GM21447 (cell line): Measurements from ENCODE around the gene FGGY.

Experiments used
- ATAC-seq: cut with Tn5 transposase; IDR thresholded peaks from one replicate; pipeline ENCODE4 v1.9.1; 2021; ENCODE audit not compliant: unreplicated experiment

FGGY gene

DNA sequence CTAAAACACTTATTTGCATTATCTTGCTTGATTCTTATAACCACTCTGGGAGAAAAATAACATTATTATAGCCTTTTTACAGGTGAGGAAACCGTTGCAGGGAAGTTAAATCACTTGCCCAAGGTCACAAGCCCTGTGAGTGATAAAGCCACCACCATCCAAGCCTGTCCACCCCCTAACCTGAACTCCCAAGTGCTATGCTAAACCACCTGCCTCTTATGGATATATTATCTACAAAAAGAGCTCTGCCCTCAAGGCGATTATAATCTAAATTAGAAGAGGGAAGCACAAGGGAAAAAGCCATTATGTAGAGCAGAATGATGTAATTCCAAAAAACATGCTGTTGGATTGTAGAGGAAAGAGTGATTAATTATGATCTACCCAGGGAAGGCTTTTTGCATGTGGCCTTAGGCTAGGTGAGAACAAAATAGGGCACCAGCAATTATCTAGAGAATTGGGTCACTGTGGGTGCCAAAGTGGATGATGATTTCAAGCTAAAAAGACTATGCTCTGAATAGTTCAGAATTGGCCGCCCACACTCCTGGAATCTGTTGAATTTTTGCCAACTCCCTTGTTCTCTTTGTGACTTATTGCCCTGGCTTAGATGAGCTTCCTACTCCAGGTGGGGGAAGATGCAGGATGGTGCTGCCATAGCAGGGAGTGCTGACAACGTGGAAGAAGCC lies 205.3 kb downstream of the FGGY start:
- no peak for ATAC-seq

DNA sequence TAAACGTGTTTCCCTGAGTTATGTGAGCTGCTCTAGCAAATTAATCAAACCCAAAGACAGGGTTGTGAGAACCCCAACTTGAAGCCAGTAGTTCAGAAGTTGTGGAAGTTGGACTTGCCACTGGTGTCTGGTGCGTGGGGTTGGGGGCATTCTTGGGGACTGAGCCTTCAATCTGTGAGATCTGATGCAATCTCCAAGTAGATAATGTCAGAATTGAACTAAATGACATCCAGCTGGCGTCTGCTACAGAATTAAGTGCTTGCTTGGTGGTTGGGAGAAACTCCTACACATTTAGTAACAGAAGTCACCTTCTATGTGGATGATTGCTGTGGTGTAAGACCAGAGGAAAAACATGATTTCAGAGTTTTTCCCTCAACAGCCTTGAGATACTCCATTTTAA lies 207.4 kb downstream of the FGGY start:
- no peak for ATAC-seq

DNA sequence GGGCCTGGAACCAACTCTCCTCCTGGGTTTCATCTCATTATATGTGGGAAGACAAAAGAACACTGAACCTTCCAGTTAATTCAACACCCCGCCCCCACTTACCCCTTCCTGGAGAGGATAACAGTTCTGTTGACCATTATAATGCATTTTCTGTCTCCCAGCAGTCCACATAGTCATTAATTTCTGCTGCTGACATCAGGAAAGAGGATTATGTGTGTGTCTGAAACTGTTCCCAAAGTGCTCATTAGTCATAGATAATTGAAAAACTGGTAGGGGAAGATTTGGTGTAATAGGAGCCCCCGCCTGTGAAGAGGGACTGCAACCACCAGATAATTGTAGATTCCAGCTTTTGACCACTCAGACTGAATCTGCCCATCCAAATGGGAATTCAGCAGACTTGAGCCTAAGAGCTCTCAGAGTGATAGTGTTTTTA lies 208.7 kb downstream of the FGGY start:
- ATAC-seq, result no peak

DNA sequence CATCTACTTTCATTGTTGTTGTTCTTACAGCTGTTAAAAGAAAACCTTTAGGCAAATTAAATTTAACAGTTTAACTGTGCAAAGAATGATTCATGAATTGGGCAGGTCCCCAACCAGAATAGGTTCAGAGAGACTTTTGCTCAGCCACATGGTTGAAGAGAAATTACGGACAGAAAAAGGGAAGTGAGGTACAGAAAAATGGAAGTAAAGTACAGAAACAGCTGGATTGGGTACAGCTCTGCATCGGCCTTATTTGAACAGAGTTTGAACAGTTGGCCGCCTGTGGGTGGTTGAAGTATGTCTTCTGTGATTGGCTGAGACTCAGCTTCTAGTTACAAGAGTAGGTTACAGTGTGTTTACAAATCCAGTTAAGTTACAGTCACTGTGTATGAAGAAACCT lies 210.1 kb downstream of the FGGY start:
- peak; percentile 85 for ATAC-seq

DNA sequence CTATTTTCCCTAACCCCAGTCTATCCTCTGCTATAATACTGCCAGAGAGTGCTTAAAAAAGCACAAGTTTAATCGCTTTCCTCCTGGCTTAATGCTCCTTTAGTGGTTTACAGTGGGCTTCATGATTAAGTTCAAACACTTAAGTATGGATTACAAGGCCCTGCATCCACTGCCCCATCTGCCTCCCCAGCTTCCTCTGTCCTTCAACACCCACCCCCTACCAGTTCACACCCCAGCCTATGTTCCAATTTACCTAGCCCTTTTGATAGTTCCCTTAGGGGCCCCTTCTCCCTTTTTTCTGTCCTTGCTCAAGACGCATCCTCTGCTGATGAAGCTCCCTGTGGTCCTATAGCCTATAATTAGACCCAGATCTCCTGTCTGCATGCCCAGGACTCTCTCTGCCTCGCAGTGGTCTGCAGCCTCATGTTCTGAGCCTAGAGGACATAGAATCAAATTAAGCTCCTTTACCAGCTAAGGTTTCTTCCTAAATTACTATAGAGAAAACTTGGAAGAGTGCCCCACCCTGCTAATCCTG lies 212.5 kb downstream of the FGGY start:
- ATAC-seq, result no peak

DNA sequence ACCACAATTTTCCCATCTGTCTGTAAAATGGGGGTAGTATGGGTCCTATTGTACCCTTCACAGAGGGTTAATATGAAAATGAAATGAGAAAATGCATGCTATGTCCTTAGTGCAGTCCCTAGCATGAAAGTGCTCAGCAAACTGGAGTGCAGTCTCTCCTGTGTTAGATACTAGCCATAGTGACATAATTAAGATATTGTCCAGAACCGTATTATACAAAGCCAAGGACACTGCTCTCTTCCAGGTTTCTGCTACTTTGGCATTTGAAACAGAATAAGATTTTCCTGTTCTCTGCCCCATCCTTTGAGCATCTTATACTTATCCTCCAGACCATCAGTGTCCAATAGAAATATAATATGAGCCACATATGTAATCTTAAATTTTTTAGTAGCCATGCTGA lies 213.4 kb downstream of the FGGY start:
- no peak for ATAC-seq

DNA sequence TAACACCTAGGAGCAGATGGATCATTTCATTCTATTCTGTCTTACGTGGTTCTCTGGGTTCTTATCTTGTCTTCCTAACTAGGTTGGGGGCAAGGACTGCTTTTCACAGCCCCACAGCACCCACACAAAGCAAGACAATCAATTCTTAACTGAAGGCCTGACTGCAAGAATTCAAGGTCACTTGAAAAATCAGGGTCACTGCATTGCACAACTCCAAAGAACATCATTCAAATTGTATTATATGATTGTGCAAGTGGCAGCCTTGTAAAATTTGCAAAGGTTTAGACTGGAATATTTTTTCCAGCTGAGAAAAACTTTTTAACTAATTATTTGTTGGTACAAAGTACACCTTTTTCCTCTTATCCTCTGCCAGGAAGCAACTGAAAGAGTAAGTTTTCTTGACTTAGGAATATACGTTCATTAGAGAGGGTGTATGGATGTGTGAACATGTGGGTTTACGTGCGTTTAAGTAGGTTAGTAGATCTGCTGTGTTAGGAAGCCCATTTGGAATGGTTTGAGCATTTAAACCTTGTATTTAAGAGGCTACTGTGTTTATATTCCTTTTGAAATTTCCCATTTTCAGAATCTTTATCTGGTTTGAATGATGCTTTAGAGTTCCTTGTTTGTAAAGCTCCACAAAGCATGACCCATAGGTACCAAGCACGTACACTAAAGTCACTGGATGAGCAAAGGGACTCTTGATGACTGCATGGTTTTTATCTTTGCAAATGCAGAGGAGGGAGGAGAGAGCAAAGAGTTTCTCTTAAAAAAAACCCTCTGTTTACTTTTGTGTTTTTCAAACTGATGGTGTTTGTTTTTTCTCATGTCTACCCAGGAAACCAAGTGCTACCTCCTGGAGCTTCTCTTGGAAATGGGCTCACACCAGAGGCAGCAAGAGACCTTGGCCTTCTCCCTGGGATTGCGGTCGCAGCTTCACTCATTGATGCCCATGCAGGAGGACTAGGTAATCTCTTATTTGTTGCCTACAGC lies 214.9 kb downstream of the FGGY start:
- ATAC-seq, result no peak

DNA sequence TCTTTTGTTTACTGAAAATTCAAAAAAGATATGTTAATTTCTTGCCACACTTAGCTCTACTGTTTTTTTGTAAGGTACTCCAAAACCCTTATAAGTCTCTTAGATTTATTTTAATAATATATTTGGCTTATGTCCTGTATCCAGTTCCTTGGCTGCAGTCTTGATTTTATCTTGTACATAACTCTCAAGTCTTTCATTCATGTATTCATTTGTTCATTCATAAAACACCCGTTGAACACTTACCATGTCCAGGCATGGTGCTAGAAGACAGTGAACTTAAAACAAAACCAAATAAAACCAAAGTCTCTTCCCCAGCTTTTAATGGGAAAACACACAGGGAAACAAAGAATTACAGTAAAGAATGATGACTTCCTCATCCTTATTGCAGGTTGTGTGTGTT lies 215.8 kb downstream of the FGGY start:
- no peak for ATAC-seq

DNA sequence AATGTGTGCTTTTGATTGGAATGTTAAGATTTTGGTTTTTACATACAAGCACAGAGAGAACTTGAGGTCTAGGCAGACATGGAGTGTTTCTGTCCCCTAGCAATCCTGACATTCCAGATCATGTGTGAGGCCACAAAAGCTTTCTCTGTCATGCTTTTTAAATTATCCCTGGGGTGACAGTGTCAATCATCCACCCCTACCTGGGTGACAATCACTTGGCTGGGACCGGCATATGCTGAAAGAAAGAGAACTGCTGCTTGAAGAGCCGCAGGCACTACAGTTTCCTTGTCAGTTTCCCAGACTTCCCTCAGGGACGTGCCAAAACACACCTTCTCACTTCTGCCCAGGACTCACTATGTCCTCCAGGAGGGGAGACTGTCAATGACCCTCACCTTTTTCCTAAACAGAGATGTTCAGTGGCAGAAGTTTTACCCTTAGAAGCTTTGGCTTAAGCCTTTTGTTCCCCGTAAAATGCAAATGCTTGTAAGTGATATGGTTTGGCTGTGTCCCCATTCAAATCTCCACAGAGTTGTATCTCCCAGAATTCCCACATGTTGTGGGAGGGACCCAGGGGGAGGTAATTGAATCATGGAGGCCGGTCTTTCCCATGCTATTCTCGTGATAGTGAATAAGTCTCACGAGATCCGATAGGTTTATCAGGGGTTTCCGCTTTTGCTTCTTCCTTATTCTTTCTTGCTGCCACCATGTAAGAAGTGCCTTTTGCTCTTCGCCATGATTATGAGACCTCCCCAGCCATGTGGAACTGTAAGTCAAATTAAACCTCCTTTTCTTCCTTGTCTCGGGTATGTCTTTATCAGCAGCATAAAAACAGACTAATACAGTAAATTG lies 217.4 kb downstream of the FGGY start:
- no peak for ATAC-seq

DNA sequence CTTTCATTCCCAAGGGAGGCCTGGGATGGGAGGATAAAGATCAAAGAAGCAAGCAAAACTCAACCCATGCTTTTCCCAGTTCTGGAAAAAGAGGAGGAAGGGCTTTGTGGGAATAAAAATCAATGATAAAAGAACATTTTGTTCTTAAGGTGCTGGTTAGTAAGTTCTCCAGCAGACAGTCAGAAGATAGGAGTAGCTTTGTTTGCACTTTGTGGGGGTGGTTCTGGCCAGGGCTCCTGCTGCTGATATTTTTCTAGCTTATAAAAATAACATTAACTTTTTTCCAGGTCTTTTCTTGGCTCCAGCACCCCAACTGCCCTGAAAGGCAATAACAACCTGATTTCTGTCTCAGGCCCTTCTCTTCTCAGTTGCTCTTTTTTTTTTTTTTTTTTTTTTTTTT lies 220.0 kb downstream of the FGGY start:
- ATAC-seq, result no peak

DNA sequence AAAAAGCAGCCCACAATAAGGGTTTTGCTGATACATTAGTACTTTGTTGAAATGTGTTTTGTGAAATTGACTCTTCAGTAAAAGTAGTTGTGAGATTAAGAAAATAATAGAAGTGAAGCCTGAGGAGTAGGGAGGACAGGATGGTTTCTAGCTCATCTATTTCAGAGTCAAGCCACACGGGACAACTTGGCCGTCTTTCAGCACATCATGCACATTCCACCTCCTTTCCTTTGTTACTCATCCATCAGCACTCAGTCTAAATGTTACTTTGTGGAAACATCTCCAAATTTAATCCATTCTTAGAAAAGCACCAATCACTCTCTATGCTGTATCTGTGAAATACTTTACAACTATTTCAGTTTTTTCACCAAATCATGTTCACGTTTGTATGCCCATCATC lies 223.3 kb downstream of the FGGY start:
- no peak for ATAC-seq

DNA sequence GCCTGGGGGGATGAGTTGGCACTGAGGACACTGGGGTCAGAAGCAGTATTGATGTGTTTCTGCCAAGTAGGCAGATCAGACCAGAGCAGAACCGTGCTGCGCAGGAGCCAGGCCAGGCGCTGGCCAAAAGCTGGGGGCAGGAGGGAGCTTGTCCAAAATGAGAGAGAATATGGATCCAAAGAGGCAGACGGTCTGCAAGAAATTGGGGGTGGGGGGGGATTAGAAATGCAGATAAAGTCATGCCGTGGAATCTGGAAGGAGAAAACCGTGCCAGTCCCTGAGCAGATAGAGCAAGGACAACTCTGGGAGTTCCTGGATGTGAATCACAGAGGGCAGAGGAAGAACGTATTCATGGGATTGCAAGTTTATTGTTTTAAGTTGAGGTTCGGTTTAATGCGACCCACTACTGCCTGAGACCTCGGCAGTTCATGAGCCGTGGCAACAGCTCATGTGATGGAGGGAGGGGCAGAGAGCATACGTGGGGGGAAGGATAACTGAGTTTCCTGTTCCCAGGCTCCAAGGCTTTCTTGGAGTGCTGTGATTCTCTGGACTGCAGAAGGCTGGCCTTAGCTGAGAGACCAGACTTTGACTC lies 224.0 kb downstream of the FGGY start:
- ATAC-seq, result no peak

DNA sequence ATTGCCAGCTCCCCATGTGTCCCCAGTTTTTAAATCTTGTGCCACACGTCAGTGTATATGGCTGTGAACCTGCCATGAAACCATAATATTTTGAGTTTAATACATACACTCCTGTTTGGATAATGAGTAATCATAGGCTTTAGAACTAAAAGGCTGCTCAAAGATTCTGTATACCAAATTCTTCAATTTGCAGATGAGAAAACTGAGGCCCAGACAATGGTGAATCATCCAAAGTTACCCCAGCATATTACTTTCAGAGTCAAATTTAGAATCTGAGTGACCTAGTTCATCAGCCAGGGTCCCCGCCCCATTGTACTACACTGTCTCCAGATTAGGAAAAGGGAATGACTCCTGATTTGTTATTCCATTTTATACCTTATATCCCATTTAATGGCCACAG lies 224.6 kb downstream of the FGGY start:
- no peak for ATAC-seq

DNA sequence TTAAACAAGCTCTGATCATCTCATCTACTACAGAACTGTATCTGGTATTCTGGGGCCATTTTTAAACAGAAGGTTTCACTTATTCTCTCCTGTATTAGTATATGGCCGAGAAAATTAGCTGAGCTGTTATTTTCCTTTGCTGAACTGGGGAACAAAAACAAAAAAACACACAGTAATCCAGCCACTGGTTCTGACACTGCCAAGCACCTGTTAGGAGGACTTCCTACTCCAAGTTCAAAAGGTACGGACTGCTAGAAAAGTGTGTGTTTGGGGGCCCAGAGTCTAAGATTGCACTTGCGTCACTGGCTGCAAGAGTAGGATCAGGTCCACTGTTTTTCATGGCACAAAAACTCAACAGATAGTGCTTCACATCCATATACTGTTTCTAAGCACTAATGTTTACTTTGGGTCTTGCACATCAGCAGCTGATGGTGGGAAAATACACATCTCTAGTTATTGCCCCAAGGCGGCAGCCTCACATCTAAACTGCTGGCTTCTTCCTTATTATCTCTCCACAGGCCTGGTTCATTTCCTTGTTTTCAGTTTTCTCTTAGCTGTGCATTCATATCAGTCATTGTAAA lies 226.1 kb downstream of the FGGY start:
- ATAC-seq, result no peak

DNA sequence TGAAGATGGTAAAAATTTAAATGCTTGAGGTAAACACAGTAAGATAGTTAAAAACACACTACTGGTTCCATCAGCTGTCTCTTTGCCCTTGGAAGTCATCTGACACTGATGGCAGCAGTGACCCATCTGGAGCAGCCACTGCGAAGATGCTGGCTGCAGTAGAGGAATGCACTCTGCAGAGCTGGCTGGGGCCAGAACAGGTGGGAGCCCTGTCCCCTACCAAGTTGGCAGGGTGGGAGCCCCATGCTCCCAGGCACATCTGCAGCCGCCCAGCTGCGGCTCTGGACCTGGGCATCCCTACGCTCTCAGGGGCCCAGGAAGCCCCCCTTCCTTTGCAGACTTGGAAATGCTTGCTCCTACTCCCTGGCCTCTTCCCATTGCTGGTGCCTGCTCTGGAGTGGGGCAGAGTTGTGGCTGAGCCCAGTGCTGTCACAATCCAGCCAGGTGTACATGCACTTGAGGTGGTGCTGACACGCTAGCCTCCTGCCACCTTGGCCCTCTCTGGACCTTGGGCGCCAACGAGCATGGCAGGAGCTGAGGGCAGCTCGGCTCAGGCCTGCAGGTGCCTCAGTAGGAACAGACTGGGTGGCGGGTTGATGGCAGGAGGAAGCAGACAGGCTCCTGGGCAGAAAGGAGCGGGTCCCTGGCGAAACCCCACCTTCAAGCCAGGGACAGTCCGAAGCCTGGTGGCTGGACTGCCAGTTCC lies 227.0 kb downstream of the FGGY start:
- no peak for ATAC-seq

DNA sequence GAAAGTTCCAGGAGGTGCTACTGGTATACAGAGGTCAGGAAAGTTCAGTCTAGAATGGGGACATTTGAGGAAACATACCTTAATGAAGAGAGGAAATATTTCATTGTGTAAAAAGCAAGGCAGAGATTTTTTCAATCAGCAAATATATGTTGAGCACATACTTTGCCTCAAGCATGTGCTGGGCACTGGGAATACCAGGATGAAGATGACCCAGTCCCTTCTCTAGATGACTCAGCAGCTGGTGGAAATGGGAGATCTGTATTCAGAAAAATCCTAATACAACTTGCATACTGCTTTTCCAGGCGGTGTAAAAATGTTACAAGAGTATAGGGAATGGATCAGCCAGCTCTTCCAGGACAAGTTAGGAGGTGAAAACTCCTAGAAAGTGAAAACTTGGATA lies 229.3 kb downstream of the FGGY start:
- ATAC-seq, result no peak

DNA sequence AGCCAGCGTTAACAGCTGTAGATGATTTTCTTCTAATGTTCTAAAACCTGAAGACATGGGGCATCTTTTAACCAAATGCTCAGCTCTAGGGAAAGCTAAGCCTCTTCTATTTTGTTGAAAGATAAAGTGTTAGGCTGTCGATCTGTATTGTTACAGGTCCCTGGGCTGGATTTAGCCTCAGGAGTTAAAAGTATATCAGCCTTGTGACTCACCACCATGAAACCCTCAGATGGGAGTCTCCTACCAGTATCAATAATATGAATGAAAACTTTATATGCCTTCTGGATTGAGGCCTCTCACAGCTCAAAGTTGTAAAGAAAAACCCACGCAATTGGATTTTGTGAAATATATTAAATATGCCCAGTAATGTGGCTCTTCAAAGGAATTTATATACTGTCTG lies 231.6 kb downstream of the FGGY start:
- ATAC-seq, result no peak

DNA sequence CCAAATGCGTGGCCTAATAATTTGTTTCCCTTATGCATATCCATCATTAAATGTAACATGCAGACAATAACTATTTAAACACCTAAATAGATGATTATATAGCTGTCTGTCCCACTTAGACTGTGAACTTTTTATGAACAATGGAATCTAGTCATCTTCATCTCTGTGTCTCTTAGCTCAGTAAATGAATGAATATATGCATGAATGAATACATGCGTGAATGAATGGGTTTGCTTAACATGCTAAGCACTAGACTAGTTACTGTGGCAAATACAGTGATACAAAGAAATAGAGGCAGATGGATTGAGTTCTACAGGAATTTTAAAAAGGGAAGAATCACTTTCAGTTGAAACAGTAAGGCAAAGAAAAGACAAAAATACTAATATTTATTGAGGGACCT lies 232.0 kb downstream of the FGGY start:
- no peak for ATAC-seq

DNA sequence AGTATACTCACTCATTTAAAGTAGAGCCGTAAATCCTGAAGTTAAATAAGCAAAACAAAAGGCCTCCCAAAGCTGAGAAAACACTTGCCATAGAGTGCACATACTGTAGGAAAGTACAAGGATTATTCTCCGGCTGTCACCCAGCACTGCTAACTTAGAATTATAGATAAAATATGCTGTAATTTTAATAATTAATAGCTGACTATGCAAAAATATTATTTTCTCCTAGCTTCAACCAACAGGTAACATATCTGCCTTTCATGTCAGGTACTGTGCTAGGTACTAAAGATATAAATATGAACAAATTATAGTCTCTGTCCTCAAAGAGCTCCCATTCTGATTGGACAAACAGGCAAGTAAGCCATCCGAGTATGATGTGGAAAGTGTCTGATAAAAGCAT lies 233.2 kb downstream of the FGGY start:
- ATAC-seq, result no peak

DNA sequence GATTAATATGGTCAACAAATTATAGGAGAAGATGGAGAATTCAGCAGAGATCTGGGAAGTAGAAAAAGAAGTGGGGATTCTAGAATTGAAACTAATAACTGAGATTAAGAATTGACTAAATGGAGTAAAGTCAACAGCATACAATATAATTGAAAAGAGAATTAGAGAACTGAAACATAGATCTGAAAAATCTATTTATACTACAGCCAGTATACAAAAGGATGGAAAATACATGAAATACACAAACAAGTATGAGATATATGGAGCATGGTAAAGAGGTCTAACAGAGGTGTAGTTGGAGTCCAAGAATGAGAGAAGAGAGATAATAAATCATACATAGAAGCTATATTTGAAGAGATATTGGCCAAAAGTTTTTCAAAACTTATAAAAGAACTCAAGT lies 235.2 kb downstream of the FGGY start:
- no peak for ATAC-seq
